CD4-positive, alpha-beta T cell (primary cell): ENCODE data around the gene WDFY4. TPM values are rescaled to one million over a fixed set of nuclear protein-coding genes. Genes with fewer than 3 reads are reported as not detected.

Experiments used
- ATAC-seq: fragments of 200-7000 bp; cut with Tn5 transposase; one replicate; pipeline ENCODE4 v1.10.0; 2022; ENCODE audit warnings: mild to moderate bottlenecking; ENCODE audit not compliant: poor library complexity
- CTCF ChIA-PET: fragments of 350-600 bp; sonication (Branson Sonifier 250); formaldehyde crosslinking; loops from one replicate; lab custom pipeline; 2021; ENCODE audit warnings: antibody characterized with exemption, inconsistent platforms; lab: Charles Lee
- POLR2A ChIA-PET: fragments of 350-600 bp; sonication (Branson Sonifier 250); formaldehyde crosslinking; loops from one replicate; lab custom pipeline; 2021; ENCODE audit warnings: antibody characterized with exemption, inconsistent platforms; lab: Charles Lee
- DNase-seq, 14 experiments: peaks; one replicate each; pipeline ENCODE4 v3.0.0-alpha.2; 2013 to 2020; ENCODE audit warnings: mixed read lengths in 2 of 14
- H3K27ac ChIP-seq, 2 donors: one replicate each; pipeline versions ENCODE4 v1.5.1 to v1.7.0; 2013; ENCODE audit warnings: low read length in 2 of 2, low read depth in 1 of 2, mild to moderate bottlenecking in 1 of 2
- H3K27me3 ChIP-seq, 2 experiments: 1 replicate in 1 of 2; 2 replicates in 1 of 2; pipeline versions ENCODE4 v1.6.1 to v1.7.0; 2013; ENCODE audit warnings: low read length in 2 of 2, control low read depth in 1 of 2, mild to moderate bottlenecking in 1 of 2, moderate library complexity in 1 of 2; ENCODE audit not compliant: insufficient read depth in 2 of 2, control insufficient read depth in 1 of 2
- H3K36me3 ChIP-seq: one replicate; pipeline ENCODE4 v1.6.1; 2013; ENCODE audit warnings: low read length, control low read depth; ENCODE audit not compliant: insufficient read depth
- H3K4me1 ChIP-seq: one replicate; pipeline ENCODE4 v1.6.1; 2013; ENCODE audit warnings: low read length, control low read depth; ENCODE audit not compliant: insufficient read depth
- H3K4me3 ChIP-seq: one replicate; pipeline ENCODE4 v1.5.1; 2013; ENCODE audit warnings: mild to moderate bottlenecking, low read length, moderate library complexity
- H3K9me3 ChIP-seq, 2 experiments: 1 replicate in 1 of 2; 2 replicates in 1 of 2; pipeline versions ENCODE4 v1.6.1 to v1.7.0; 2013; ENCODE audit warnings: low read length in 2 of 2, mild to moderate bottlenecking in 2 of 2, control low read depth in 1 of 2, moderate library complexity in 1 of 2; ENCODE audit not compliant: control insufficient read depth in 1 of 2, insufficient read depth in 1 of 2
- H3K27ac Mint-ChIP-seq: one replicate; pipeline ENCODE4 v1.8.0; 2020; ENCODE audit warnings: mixed read lengths
- H3K27me3 Mint-ChIP-seq: one replicate; pipeline ENCODE4 v1.8.0; 2021; ENCODE audit warnings: mixed read lengths
- H3K36me3 Mint-ChIP-seq: one replicate; pipeline ENCODE4 v1.8.0; 2021; ENCODE audit warnings: low read depth, mixed read lengths
- H3K4me1 Mint-ChIP-seq: one replicate; pipeline ENCODE4 v1.8.0; 2021; ENCODE audit warnings: low read depth, mixed read lengths
- H3K4me3 Mint-ChIP-seq: one replicate; pipeline ENCODE4 v1.8.0; 2020; ENCODE audit warnings: mild to moderate bottlenecking, mixed read lengths
- H3K9me3 Mint-ChIP-seq: one replicate; pipeline ENCODE4 v1.8.0; 2020; ENCODE audit warnings: mixed read lengths
- intact Hi-C, 2 experiments: fragments of 100-400 bp; cut with DNase I in 1 of 2; cut with micrococcal nuclease in 1 of 2; formaldehyde crosslinking; loops; one replicate each; pipeline versions ENCODE4 v1.15.1 to v1.9.0; 2023 to 2025; cut with DNase I, micrococcal nuclease
- total RNA-seq, 174 experiments: library from RNA in 2 of 174; stranded (reverse) in 2 of 174; gene quantifications; one replicate each; pipeline ENCODE4 v1.2.3 and lab custom pipeline; 2021 to 2026
- TF ChIP-seq, protein P1 (sequence below): fragments of 200-600 bp; IDR thresholded peaks from one replicate; pipeline ENCODE4 v1.8.0; 2022; ENCODE audit warnings: antibody characterized with exemption, mild to moderate bottlenecking

Gene WDFY4
- total RNA-seq, 2 experiments from 2014 or later: 1.3 to 2.5 TPM

- CTCF ChIA-PET: no interaction called here
Observed at GRCh38 chr10:49015700-49016099, 331.0 kb downstream of the WDFY4 start.

GRCh38 chr10:49021685-49022084, 337.0 kb downstream of the WDFY4 start:
- Mint-ChIP-seq H3K9me3 (peaks cover 2% of the 10 kb centered on the region), H3K27me3 (no peaks in the 10 kb centered on the region), H3K27ac (no peak overlapping the region)

More at GRCh38 chr10:49015700-49016099, 331.0 kb downstream of the WDFY4 start:
- DNase-seq: no peak
- Mint-ChIP-seq H3K9me3 (peaks cover 2% of the 10 kb centered on the region), H3K27me3 (no peaks in the 10 kb centered on the region), H3K36me3 (no peaks in the 10 kb centered on the region), H3K4me1 (no peaks in the 10 kb centered on the region), H3K4me3 (no peak overlapping the region), H3K27ac (no peak overlapping the region)
- Histone ChIP-seq H3K27ac (no peak overlapping the region), H3K4me1 (no peaks in the 10 kb centered on the region), H3K27me3 (peaks cover 4 to 5% of the 10 kb centered on the region in 2 experiments), H3K4me3 (no peak overlapping the region), H3K9me3 (peaks cover 0 to 6% of the 10 kb centered on the region in 2 experiments), H3K36me3 (no peaks in the 10 kb centered on the region)
- TF ChIP-seq, protein P1, sequence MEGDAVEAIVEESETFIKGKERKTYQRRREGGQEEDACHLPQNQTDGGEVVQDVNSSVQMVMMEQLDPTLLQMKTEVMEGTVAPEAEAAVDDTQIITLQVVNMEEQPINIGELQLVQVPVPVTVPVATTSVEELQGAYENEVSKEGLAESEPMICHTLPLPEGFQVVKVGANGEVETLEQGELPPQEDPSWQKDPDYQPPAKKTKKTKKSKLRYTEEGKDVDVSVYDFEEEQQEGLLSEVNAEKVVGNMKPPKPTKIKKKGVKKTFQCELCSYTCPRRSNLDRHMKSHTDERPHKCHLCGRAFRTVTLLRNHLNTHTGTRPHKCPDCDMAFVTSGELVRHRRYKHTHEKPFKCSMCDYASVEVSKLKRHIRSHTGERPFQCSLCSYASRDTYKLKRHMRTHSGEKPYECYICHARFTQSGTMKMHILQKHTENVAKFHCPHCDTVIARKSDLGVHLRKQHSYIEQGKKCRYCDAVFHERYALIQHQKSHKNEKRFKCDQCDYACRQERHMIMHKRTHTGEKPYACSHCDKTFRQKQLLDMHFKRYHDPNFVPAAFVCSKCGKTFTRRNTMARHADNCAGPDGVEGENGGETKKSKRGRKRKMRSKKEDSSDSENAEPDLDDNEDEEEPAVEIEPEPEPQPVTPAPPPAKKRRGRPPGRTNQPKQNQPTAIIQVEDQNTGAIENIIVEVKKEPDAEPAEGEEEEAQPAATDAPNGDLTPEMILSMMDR: no peak
- POLR2A ChIA-PET: no interaction called here
- intact Hi-C loops: no loop called here
- ATAC-seq: no peak

DNA sequence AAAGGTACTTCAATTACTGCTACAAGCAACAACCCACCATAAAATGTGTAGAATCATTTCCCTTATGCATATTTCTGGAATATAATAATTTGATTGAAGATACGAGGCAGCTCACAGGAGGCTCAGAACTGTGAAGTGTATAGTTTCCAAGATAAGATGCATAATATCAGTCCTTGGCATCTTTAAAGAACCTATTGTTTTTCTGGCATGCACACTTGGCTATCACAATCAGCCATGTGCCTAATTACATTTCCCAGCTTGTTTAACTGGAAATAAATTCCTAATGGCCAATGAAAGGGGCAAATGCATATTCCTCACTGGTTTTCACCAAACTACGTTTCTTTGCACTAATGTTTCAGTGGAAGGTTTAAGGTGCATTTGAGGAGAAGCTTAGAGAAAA, 338.4 kb downstream of the WDFY4 start:
- Mint-ChIP-seq H3K4me3 (no peak overlapping the region), H3K27ac (no peak overlapping the region), H3K27me3 (no peaks in the 10 kb centered on the region), H3K4me1 (peaks cover 4% of the 10 kb centered on the region), H3K9me3 (peaks cover 2% of the 10 kb centered on the region), H3K36me3 (no peaks in the 10 kb centered on the region)
- Histone ChIP-seq H3K27ac (no peak overlapping the region), H3K36me3 (no peaks in the 10 kb centered on the region), H3K4me1 (no peaks in the 10 kb centered on the region), H3K4me3 (no peak overlapping the region), H3K27me3 (no peaks in the 10 kb centered on the region), H3K9me3 (peaks cover 0 to 6% of the 10 kb centered on the region in 2 experiments)
- intact Hi-C loops: no loop called here
- TF ChIP-seq, protein P1: no peak
- no peak for DNase-seq
- ChIA-PET POLR2A (no interaction called here), CTCF (no interaction called here)
- no peak for ATAC-seq

More at GRCh38 chr10:49021685-49022084, 337.0 kb downstream of the WDFY4 start:
- peaks cover 0 to 1% of the 10 kb centered on the region in 2 experiments for H3K27me3 ChIP-seq
- Mint-ChIP-seq H3K36me3 (no peaks in the 10 kb centered on the region), H3K4me3 (no peak overlapping the region), H3K4me1 (peaks cover 4% of the 10 kb centered on the region)
- TF ChIP-seq, protein P1: no peak
- no peak overlapping the region for H3K27ac ChIP-seq
- ChIA-PET POLR2A (no interaction called here), CTCF (no interaction called here)
- ATAC-seq (no peak), DNase-seq (no peak)
- H3K4me3 ChIP-seq: no peak overlapping the region
- intact Hi-C loops: no loop called here
- H3K9me3 ChIP-seq: peaks cover 0 to 6% of the 10 kb centered on the region in 2 experiments
- no peaks in the 10 kb centered on the region for H3K36me3 ChIP-seq
- H3K4me1 ChIP-seq: no peaks in the 10 kb centered on the region
